ENCODE data around the gene PDE4DIP.
"Not testable (repeated sequence)": the region's sequence is repeated elsewhere in the genome, so short reads cannot be mapped to it uniquely, and the experiment has no call there.

Gene PDE4DIP

DNA sequence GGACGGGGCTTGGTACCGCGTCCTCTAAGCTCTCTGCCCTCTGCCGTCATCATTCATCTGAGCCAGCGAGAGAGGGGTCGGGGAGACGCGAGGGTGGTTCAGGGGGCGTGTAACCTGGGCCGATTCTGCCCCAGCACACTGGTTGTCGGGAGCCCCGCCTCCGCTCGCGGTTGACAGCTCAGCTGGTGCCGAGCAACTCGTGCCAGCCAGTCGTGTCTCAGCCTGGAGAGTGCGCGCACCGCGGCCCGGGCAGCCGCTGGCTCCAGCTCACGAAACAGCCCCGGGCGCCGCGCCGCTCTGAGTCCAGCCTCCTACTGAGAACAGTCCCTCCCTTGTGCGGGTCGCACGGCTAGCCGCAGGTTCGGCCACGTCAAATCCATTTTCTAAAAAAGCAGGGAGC lies at the start of gene PDE4DIP:
Gene PDE4DIP, plus strand, starts transcription at position 209 of the 400 bp plus-strand sequence. CDS start 347 bp downstream, outside the sequence.
- DNase-seq = peak; percentile 34
- ATAC-seq = peak; percentile 92

DNA sequence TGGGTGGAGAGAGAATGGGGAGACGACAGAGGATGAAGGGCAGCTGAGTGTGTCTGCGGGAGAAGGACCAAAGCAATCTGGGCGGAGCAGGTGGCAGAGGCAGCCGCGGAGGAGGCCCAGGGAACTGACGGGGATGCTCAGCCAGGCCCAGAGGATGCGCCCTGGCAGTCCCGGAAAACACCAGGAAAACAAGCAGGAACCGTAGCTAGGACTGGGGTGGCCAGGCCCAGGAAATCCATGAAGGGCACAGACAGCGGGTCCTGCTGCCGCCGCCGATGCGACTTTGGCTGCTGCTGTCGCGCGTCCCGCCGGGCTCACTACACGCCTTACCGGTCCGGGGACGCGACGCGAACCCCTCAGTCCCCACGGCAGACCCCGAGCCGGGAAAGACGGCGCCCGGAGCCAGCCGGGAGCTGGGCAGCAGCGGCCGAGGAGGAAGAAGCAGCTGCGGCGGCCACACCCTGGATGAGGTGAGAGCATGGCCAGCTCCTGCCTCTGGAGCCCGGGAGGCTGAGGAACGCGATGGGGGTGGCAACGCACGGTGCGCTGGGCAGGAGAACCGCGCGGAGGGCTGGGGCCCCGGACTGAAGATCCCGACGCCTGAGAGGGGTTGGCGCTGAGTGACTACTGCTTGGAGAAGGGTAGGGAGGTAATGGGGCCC lies 35.8 kb upstream of the PDE4DIP start:
- peak; percentile 46 for ATAC-seq
- not testable (repeated sequence) for DNase-seq

DNA sequence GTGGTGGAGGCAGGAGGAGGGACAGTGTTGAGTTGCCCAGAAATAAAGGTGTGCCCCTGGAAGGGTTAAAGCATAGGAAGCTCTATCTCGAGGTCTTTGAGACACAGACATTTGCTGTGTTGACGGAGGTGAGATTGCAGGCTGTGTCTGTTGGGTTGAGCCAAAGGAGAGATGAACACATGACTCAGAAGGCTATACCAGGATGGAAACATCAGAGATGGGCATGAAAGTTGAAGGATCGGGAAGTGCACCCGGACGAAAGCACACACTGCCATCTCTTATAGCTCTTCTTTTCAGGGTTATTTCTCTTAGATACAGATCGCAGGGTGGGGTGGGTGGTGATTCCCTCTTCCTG lies 35.3 kb upstream of the PDE4DIP start:
- not testable (repeated sequence) for ATAC-seq, DNase-seq

DNA sequence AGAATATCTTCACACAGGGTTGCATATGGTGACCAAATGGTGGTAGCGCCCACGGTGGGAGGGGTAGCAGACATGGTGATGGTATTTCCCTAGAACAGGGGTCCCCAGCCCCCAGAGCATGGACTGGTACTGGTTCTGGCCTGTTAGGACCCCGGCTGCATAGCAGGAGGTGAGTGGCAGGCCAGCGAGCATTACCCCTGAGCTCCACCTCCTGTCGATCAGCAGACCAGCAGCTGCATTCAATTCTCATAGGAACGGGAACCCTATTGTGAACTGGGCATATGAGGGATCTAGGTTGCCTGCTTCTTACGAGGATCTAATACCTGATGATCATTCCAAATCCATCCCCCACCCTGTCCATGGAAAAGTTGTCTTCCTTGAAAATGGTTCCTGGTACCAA lies 22.0 kb upstream of the PDE4DIP start:
- not testable (repeated sequence) for ATAC-seq, DNase-seq

DNA sequence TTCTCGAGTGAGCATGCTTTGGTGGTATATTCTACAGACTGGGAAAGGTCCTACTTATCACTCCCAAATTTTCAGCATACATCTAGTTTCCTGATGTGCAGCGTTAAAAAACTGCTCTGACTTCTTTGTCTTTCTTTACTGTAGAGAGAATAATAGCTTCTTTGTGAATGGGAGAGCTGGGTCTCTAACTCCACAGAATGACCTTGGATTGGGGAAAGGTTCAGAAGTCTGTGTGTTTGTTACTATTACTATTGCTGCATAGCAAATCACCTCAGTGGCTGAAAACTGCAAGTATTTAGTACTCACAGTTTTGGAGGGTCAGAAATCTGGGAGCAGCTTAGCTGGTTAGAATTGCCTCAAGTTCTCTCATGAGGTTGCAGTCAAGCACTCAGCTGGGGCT lies 20.4 kb upstream of the PDE4DIP start:
- not testable (repeated sequence) for ATAC-seq, DNase-seq

DNA sequence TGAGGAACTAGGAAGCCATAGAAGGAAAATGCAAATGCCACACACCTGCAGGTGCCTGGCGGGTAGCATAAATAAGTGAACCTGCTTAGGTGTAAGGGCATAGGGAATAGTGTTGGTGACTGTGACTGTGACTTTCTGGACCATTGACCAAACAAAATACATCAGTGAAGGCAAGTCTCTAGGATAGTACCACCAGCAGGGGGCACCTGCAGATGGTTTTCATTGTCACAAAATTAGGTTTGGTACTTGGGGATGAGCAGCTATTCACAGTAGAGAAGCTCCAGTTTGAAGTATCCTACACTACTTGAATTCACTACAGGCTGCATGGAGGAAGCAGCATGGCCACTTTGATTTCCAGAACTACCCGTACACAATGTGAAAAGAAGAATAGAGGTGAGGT lies 19.2 kb upstream of the PDE4DIP start:
- not testable (repeated sequence) for ATAC-seq, DNase-seq

DNA sequence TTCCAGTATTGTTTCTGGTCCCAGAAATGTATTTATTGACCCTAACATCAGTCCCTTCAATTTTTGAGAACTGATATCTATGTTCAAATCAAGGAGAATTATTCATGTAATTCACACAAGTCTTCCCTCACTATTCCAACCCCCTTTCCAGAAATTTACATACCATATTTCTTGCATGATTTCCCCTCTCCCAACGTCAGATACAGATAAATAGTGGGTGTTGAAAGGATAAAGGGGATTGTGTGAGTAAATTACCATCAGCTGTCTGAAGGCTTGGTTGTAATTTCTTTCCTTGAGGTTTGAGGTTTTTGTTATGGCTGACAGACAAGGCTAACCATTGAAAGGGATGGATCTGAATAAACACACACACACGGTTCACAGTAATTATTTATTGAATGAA lies 15.7 kb upstream of the PDE4DIP start:
- ATAC-seq, DNase-seq: not testable (repeated sequence)

DNA sequence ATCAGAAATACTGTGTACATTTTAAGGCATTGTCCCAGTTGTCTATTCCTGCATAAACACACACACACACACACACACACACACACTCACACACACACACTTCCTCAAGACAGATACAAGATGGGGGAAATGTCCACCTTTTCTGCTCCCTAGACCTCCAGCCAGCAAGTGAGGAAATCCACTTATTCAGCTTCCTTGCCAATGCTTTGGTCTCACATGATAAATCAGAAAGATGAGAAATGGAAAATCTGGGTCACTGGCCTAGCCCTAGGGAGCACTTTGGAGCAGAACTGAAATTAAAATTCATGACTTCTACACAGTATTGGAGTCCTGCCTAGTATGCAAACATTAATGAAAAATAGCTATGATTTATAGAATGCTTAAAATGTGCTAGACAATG lies 15.3 kb upstream of the PDE4DIP start:
- ATAC-seq = peak; percentile 28

DNA sequence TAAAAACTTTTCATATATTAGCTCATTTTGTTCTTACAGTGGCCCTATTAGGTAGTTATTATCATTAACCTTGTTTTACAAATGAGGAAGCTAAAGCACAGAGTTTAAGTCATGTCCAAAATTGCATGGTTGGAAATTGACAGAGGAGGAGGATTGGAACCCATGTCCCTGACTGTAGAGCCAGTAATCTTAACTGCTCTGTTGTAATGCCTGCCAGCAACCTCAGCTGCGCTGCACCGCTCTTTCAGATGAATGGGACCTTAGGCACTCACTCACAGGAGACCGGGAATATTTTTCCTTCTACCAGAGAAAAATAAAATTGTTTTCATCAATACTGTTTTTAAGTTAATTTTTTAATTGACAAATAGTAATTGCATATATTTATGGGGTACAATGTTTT lies 14.9 kb upstream of the PDE4DIP start:
- not testable (repeated sequence) for ATAC-seq, DNase-seq

More for the DNA sequence above, 15.3 kb upstream of the PDE4DIP start:
- not testable (repeated sequence) for DNase-seq

DNA sequence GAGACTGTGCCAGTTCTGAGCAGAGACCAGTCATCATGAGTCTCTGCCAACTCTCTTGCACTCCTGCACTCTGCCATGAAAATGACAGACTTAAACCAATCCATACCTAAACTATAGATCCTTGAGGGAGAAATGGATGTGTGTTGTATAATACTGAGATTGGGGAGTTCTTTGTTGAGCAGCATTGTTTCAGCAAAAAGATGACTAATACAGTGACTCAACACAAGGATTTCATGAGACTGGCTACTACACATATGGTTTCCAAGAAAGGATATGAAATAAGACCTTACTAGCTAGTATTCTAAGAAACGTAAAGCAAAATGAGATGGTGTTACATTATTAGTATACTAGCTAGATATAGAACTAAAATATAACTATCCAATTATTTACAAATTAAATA lies 3.0 kb upstream of the PDE4DIP start:
- ATAC-seq = peak; percentile 60
- not testable (repeated sequence) for DNase-seq

DNA sequence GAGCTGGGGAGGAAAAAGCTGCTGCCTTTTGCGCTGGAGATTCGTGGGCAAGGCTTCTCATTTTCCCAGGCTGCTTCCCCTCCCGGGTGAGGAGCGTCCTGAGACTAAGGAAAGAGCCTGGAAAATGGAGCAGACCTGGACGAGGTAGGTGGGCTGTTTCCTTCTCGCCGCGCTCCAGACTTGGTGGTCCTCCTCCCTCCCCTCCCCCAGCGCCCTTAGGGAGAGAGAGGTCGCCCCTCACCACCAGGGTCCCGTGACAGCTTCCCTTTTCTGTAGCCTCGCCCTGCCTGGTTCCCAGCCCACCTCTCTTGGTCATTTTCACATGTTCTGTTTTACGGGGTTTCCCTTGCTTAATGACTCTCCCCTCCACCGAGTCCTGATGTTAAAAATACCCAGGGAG lies 423 bp downstream of the PDE4DIP start:
- not testable (repeated sequence) for ATAC-seq, DNase-seq

DNA sequence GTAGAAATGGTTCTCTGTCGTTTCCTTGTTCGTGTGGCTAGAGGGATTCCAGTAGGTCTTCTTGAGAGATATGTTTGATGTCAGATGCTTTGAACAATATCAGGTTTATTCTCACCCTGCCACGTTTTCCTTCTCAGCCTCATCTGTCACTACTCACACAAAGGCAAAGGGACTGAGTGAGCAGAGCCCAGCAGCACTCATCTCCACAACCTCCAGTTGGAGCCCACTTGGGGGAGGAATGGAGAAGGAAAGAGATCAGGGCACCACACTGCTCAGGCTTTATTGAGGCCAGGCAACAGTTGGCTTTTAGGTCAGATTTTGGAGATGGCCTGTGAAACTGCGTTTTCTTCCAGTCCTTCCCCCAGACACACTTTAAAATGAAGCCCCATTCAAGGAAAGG lies 840 bp downstream of the PDE4DIP start:
- not testable (repeated sequence) for ATAC-seq

DNA sequence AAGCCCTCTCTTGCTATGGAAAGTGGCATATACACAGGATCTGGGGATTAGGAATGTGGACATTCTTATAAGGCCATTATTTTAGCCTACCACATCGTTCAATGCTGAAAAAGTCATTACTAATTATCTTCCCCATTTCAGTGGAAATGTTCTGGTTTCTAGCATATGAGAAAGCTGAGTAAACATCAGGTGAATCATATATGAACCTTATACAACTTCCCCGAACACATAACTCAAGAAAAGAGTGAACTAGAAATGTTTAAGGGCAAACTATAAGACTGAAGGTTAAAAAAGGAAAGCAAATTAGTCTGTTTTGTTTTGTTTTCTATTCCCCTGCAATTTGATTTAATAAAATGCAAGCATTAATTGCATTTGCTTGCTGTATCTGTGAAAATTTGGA lies 6.1 kb downstream of the PDE4DIP start:
- not testable (repeated sequence) for DNase-seq, ATAC-seq

More for the DNA sequence above, 840 bp downstream of the PDE4DIP start:
- not testable (repeated sequence) for DNase-seq

DNA sequence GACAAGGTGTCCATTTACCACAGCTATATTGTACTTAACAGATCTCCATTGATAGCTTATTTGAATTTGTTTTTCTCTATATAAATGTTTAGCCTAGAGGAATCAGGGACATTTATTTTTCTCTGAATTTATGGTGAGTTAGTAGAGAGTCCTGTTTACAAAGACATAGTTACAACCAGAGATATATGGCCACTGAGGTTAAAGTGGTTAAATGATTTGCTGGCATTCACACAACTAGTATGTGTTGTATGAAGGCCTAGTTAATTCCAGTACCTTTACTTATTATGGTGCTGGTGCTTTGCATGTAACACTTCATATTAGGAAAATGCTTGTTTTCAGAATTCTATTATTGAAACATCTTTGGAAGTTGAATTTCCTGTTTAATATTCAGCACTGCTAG lies 6.6 kb downstream of the PDE4DIP start:
- ATAC-seq, DNase-seq: not testable (repeated sequence)

DNA sequence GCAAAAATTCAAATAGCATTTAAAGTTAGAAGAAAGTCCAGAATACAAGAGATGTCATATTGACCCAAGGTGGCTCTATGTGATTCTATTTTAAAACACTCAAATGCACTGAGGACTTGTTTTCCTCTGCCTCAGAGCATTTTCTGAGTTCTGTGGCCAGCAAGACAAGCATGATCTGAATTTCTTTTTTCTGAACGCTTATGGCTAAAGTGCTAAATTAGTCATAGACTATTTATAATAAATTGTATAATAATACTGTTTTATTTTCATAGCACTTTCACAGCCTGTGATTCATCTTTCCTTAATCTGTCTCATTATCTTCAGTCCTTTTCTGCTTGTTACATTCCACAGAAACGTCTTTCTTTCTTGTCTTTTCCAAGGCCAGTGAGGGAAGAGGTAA lies 7.5 kb downstream of the PDE4DIP start:
- DNase-seq, ATAC-seq: not testable (repeated sequence)

DNA sequence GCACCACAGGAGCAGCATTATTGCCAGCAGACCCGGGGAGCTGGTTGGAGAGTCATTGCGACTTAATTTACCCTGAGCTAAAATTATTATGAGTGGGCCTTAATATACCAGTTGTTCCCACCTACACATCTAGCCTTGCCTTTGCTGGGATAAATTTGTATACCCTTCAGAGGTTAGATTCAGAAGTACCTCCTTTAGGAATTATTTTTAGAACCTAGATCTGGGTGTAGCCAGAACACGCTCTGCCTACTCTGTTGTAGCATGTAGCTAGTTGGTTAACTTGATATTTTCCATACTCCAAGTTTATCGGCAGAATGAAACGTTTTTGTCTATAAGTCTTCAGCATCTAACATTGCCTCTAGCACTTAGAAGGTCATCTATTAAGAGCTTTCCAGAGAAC lies 9.1 kb downstream of the PDE4DIP start:
- ATAC-seq, DNase-seq: not testable (repeated sequence)

DNA sequence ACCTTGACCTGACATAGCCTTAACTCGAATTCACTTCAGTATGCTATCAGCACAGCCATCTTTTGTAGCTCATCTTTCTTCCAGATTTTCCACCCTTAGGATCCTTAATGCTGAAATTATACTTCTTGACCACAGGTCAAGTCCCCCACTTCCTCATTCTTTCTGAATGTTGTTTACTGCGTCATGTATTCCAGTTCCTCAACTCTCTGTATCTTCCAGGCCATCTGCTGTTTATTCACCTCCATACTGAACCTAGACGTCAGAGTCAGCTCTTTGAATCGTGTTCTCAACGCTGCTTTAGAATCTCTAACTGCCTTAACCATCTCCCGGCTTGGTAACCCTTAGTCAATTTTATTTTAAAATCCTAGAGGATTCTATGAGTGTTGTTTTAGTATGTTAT lies 9.8 kb downstream of the PDE4DIP start:
- ATAC-seq, DNase-seq: not testable (repeated sequence)

DNA sequence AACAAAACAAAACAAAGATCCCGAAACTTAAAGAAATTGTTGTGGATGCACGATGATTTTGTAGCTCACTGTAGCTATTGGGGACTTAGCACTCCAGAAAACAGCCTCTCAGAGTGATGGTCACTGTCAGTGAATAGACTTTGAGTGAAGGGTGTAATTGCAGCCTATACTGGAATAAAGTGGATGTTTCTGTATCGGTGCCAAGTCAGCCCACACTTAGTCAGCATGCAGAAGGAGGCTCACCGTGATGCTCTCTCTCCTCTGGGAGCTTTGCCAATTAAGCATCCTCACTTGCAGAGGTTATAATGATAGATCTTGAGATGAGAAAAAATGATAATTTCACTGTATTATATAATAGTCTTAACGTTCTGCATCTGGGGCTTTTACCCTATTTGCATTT lies 11.1 kb downstream of the PDE4DIP start:
- ATAC-seq, DNase-seq: not testable (repeated sequence)

DNA sequence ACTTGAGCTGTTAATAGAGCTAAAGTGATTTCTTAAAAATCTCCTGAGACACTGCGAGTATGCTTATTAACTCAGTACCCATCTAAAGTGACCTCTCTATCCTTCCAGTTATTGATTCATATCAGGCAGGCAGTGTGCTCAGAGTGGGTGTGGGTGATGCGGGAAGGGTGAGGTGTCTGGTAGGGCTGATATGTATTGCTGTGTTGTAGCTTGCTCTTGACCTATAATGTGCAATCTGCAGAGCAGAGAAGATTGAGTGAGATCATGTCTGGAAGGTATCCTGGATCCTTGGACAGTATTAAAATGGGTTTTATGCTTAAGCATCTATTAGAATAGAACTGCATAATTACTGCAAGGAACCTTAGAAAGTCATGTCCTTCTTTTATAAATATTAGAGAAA lies 15.8 kb downstream of the PDE4DIP start:
- peak; percentile 14 for ATAC-seq
- DNase-seq = not testable (repeated sequence)

DNA sequence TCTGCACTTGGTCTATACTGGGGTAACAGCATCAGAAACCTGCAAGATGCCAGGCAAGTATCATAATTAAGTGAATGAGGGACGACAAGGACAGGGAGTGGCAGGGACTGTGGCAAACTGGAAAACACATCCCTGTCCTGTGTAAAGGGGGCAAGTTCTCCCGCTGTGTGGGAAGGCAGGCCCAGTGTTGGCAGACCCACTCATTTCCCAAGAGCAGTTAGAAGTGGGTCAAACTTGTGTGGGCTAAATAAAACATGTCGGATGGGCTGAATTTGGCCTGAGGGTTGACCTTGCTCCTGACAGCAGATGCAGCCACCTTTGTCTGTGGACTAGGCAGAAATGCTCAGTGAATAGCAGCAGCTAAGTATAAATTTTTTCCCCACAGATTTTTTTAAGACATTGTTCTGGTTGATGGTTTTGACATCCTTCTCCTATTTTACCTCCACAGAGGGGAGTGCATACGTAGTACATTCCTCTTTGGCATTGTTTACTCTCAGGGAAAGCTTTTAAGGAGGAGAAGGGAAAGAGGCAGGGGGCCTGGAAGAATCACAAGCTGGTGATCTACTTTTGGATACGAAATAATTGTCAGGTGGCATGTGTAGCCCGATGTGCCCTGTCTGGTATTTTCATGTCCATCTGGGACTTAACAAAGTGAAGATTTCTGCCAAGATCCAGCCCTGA lies 16.5 kb downstream of the PDE4DIP start:
- DNase-seq, ATAC-seq: not testable (repeated sequence)

DNA sequence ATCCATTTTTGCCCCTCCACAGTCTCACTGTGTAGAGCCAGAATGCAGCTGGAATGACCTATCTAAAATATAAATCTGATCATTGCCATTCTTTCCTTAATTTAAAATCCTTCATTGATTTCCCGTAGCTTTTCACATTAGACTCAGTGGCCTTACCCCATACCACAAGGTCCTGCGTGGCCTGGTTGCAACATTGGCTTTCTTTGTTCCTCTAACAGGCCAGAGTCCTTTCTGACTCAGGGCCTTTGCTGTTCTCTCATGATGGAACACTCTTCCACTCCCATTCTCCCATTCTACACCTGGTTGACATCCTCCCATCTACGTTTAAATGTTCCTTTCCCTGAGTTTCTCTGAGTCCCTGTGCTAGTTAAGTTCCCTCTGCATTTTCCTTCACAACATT lies 18.4 kb downstream of the PDE4DIP start:
- DNase-seq, ATAC-seq: not testable (repeated sequence)

DNA sequence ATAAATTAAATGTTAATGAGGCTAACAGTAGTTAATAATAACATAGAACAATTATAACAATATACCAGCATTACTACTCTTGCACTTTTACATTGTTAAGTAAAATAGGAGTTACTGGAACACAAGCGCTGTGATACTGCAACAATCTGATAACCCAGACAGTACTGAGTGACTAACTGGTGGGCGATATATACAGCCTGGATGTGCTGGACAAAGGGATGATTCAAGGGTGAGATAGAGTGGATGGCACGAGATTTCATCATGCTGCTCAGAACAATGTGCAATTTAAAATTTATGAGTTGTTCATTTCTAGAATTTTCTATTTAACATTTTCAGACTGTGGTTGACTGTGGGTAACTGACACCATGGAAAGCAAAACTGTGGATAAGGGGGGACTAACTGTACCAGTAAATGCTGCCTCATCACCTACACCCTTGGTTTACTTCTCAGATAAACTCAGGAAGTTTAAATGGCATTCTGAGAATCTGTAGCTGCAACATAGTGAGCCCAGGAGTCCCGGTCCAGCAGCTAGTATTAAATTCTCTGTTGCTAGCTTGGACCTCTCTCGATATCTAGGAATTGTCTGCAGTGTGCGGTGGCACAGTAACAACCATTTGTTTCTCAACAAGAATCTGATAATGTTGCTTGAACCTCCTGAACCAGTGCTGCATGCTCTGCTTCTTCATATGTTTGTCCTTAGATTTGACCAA lies 24.9 kb downstream of the PDE4DIP start:
- ATAC-seq = peak; percentile 63
- DNase-seq = not testable (repeated sequence)

DNA sequence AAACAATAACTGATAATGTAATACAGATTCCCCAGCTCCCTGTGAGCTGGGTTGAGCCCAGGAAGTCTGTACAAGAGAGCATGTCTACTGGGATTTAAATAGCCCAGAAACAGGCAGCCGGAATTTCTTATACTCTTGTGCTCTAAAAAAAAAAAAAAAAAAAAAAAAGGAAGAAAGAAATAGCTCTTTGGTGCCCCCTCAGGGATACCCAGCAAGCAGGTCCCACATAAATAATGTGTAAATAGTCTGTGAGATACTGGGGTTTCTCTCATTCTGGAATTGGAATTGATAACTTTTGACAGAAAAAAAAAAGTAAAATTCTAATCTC lies 25.4 kb downstream of the PDE4DIP start:
- ATAC-seq, DNase-seq: not testable (repeated sequence)

Data from stimulated activated naive CD8-positive, alpha-beta T cell treated with anti-CD3 and anti-CD28 coated beads, Interleukin-15, Interleukin-2, amounts not matched to agents 100 U/mL and 50 U/mL, for 24 hours (primary cell).